GM18498 (cell line): Measurements from ENCODE around the gene MYH15.

Experiments used
- ATAC-seq: cut with Tn5 transposase; IDR thresholded peaks from one replicate; pipeline ENCODE4 v1.9.1; 2021; ENCODE audit warnings: mild to moderate bottlenecking, moderate library complexity; ENCODE audit not compliant: unreplicated experiment

MYH15 gene

GRCh38 chr3:108473711-108474110 lies 36.7 kb downstream of the MYH15 start:
- no peak for ATAC-seq

DNA sequence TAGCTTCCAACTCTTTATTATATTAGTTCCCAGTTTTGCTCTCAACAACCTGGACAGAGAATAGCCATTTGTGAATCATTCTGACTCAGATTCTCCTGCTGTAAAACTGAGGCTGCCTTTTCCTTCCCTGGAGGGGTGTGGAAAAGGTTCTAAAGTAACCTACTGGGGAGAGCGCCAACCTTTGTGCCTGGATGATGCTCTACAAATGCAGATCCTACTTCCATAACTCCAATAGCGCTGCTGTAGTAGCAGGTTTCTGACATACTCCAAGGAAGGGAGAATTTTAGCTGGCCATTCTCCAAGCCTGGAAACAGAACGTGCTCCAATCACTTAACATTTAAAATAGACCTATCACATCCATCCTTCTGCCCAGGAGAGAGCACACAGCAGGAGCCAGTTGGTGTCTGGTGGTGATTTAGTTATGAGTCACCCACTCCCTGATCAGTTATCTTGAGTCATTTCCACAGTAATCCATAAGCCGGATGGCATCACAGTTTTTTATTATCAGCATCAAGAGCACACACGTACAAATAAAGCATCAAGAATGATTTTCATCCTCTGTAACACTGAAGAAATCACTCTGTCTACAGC lies 38.3 kb downstream of the MYH15 start:
- ATAC-seq: no peak

DNA sequence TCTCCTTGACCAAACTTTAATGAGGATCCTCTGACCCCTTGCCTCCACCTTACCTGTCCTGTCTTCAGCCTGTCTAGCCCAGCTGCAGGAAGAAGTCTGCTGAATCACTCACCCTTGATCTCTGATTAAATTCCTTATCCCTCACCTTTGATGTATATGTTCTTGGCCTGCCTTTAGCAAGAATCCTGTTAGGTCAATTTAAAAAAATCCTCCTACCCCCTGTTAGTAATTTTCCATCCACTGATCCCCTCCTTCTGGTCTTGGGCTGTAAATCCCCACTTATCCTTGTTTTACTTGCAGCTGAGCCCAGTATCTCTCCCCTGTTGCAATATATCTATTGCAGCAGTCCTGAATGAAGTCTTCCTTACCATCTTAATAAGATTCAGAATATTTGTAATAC lies 39.0 kb downstream of the MYH15 start:
- no peak for ATAC-seq

GRCh38 chr3:108469126-108469525 lies 41.3 kb downstream of the MYH15 start:
- ATAC-seq: no peak

GRCh38 chr3:108468577-108468976 lies 41.8 kb downstream of the MYH15 start:
- no peak for ATAC-seq

DNA sequence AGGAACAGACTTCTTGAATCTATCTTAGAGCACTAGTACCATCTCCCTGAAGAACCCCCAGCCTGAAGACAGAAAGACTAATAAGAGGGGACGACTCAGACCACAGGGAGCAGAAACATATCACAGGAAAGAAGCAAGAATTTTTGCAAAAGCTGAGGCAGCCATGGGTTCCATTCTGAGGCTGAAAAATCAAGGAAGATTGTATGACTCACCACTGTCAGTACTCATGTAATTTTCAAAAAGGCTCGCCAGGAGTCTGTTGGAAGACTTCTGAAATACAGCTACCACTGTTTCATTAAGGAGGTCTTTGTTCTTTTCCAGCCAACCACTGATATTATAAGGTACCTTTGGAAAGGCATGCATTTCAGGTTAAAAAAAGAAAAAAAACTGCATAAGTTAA lies 47.5 kb downstream of the MYH15 start:
- ATAC-seq: no peak

- ATAC-seq: peak; percentile 87
Observed at GRCh38 chr3:108461661-108462111, 48.7 kb downstream of the MYH15 start.

- ATAC-seq: no peak
Observed at GRCh38 chr3:108459225-108459624, 51.2 kb downstream of the MYH15 start.

GRCh38 chr3:108455212-108455705 lies 55.1 kb downstream of the MYH15 start:
- no peak for ATAC-seq

- no peak for ATAC-seq
Observed at GRCh38 chr3:108453565-108453964, 56.8 kb downstream of the MYH15 start.

DNA sequence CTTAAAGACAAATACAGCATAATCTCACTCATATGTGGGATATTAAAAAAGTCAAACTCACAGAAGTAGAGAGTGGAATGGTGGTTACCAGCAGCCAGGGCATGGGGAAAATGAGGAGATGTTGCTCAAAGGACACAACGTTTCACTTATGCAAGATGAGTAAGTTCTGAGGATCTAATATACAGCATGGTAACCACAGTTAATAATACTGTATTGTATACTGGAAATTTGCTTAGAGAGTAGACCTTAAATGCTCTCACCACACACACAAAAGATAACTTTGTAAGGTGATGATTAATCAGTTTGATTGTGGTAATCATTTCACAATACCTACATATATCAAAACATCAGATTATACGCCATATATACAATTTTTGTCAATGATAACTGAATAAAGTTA lies 60.0 kb downstream of the MYH15 start:
- no peak for ATAC-seq

DNA sequence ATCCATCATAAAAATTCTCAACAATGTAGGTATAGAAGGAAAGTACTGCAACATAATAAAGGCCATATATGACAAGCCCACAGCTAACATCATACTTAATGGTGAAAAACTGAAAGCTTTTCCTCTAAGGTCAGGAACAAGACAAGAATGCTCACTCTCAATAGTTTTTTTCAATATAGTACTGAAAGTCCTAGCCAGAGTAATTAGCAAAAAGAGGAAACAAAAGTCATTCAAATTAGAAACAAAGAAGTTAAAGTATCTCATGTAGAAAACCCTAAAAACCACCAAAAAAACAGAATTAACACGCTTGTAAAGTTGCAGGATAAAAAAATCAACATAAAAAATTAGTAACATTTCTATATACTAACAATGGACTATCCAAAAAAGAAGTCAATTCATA lies 61.8 kb downstream of the MYH15 start:
- no peak for ATAC-seq

DNA sequence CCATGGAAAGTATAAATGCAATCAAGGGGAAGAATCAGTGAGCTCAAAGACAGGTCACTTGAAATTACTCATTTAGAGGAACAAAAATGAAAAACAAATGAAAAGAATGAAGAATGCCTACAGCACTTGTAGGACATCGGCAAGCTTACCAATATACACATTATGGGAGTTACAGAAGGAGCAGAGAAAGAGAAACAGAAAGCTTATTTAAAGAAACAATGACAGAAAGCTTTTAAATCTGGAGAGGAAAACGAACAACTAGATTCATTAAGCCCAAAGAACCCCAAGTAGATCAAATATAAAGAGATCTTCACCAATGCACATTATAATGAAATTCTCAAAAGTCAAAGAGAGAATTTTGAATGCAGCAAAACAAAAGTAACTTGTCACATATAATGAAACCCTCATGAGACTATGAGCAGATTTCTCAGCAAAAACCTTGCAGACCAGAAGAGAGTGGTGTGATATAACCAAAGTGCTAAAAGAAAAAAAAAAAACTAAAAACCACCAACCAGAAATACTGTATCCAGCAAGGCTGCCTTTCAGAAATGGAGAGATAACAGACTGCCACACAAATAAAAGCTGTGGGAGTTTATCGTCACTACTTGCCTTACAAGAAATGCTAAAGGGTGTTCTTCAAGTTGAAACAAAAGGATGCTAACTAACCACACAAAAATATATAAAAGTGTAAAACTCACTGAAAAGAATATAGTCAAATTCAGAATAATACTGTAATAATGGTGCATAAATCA lies 63.1 kb downstream of the MYH15 start:
- no peak for ATAC-seq

- no peak for ATAC-seq
Observed at GRCh38 chr3:108442281-108442680, 68.1 kb downstream of the MYH15 start.

DNA sequence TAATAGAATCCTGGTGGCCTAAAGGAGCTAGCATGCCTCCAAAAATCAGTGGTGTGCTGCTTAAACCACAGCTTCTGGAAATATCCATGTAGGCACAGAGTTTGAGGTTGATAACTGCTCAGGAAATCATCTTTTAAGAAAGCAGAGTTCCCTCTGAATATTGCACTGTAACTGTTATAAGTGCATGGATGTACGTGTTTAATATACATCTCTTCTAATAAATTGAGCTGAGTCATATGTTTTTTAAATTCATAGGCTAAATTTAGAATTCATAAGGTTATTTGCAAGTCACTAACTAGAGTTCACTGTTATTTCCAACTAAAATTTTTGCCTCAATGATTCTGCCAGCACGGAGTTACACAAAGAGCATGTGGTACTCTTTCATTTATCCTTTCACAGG lies 68.9 kb downstream of the MYH15 start:
- no peak for ATAC-seq

DNA sequence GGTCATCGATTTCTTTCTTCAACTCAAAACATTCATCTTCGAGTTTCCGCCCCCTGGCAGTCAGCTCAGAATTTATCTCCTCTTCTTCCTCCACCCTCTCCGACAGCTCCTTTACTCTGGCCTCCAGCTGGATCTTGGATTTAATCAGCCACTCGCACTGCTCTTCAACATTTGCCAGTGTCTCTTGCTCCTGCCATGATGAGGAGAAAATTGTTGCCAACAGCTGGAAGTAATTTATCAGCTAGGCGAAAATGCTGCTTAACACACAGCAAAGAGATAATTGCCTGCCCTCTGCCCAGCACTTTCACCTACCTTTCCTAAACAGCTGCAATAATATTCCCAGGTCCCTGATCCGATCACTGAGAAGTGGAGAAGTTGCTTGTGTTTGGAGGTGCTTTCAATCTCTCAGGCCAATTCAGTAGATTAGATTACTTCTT lies 69.3 kb downstream of the MYH15 start:
- no peak for ATAC-seq

DNA sequence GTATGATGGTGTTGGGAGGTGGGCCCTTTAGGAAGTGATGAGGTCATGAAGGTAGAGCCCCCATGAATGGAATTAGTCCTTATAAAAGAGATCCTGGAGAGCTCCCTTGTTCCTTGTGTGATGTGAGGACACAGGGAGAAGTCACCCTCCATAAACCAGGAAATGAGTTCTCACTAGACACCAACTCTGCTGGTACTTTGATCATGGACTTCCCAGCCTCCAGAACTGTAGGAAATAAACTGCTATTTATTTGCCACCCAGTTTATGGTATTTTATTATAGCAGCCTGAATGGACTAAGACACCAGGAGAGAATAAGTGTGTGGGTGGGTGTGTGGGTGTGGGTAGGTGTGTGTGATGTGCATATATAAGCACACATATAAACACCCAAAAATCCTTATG lies 71.9 kb downstream of the MYH15 start:
- no peak for ATAC-seq

DNA sequence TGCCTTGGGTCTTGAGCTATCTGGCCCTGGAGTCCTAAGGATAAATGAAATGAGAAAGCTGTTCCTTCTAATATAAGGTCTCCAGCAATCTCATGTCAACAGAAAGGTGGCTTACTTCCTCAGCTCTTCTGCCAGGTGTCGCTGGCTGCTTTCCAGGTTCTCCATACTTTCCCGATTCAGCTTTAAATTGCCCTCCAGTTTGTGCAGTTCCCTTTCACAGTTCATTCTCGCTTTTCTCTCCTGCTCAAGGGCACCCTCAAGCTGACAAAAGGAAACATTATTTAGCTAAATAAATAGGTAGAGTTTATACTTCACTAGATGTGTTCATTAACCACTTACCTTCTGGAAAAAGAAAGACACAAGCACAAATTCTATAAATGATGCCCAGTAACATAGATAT lies 73.0 kb downstream of the MYH15 start:
- ATAC-seq: no peak

- ATAC-seq: no peak
Observed at GRCh38 chr3:108433928-108434327, 76.5 kb downstream of the MYH15 start.

- ATAC-seq: no peak
Observed at GRCh38 chr3:108432431-108432830, 78.0 kb downstream of the MYH15 start.

DNA sequence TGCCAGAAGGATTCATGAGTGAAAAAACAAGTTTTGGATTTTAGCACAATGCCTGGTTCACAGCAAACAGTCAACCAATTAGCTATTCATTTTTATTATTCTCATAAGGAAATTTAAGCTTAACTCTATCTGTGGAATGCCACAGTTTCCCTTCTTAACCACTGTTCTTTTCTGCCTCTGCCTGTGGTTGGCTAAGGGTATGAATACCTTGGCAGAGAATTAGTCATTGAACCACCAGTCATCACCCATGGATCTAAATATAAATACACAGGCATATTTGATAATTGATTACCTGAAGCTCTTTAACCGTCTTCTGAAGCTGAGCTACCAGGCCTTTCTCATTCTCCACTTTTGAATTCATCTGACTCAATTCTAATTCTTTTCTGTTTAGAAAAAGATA lies 79.9 kb downstream of the MYH15 start:
- ATAC-seq: no peak

DNA sequence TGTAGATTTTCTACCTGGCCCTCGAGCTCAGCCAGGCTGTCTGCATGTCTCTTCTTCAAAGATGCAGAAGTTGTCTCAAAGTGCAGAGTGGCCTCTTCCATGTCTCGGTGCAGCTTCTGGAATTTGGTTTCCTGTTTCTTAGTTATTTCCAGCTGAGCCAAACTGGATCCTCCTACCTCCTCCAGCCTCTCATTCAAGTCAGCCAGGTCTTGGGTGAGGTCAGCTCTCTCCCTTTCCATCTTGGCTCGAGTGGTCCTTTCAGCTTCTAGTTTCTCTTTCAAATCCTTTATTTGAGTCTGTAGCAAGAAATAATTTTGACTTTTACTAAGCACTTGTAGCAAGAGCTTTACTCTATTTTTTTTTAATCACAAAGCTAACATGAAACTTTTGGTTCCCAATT lies 81.8 kb downstream of the MYH15 start:
- no peak for ATAC-seq

DNA sequence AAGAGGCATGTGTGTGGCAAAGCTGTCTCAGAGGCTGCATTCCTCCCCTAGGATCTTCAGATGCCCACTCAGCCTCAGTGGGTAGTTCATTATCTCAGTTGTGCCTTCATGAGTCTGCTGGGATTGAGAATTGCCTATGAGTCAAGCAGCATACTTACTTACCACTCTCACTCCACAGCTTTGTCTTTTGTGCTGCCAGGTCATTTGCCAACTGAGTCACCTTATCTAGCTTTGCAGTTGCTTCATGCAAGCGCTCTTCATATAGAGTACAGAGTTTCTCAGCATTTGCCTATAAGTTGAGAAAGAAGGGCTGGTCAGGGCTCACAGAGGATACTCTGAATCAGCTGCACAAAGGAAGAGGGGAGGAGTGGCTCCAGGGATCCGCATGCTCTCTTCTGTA lies 89.5 kb downstream of the MYH15 start:
- no peak for ATAC-seq
